Loucy (cell line): ENCODE results near the gene CPA4.

Experiments
- H2AFZ ChIP-seq: fragments of 200-600 bp; sonication (generic); 2 replicates; pipeline ENCODE4 v1.6.0; 2016; ENCODE audit warnings: antibody characterized with exemption, mild to moderate bottlenecking, low read length, moderate library complexity
- H3F3A ChIP-seq: fragments of 200-600 bp; 2 replicates; pipeline ENCODE4 v1.6.0; 2016; ENCODE audit warnings: antibody characterized with exemption, low read depth, mild to moderate bottlenecking
- H3K27me3 ChIP-seq: fragments of 200-600 bp; sonication (generic); 2 replicates; pipeline ENCODE4 v1.6.1; 2014; ENCODE audit warnings: low read length, mild to moderate bottlenecking; ENCODE audit not compliant: insufficient read depth, poor library complexity, severe bottlenecking
- H3K36me3 ChIP-seq: fragments of 200-600 bp; sonication (generic); 2 replicates; pipeline ENCODE4 v1.6.1; 2016; ENCODE audit warnings: low read length; ENCODE audit not compliant: insufficient read depth
- H3K4me1 ChIP-seq: fragments of 200-600 bp; sonication (generic); 2 replicates; pipeline ENCODE4 v1.5.1; 2014; ENCODE audit warnings: low read length, mild to moderate bottlenecking; ENCODE audit not compliant: insufficient read depth, poor library complexity, severe bottlenecking
- H3K4me2 ChIP-seq: fragments of 200-600 bp; sonication (generic); 2 replicates; pipeline ENCODE4 v1.6.0; 2014; ENCODE audit warnings: antibody characterized with exemption, low read length, low read depth, mild to moderate bottlenecking; ENCODE audit not compliant: poor library complexity, severe bottlenecking
- H3K4me3 ChIP-seq: fragments of 200-600 bp; sonication (generic); 2 replicates; pipeline ENCODE4 v1.5.1; 2014; ENCODE audit warnings: low read length, mild to moderate bottlenecking, mixed read lengths; ENCODE audit not compliant: poor library complexity, severe bottlenecking
- H3K79me2 ChIP-seq: fragments of 200-600 bp; sonication (generic); 2 replicates; pipeline ENCODE4 v1.6.1; 2014; ENCODE audit warnings: low read length; ENCODE audit not compliant: insufficient read depth
- H3K9ac ChIP-seq: fragments of 200-600 bp; sonication (generic); 2 replicates; pipeline ENCODE4 v1.6.0; 2014; ENCODE audit warnings: mild to moderate bottlenecking, low read depth, low read length, moderate library complexity; ENCODE audit not compliant: poor library complexity, severe bottlenecking
- H3K9me2 ChIP-seq: fragments of 200-600 bp; sonication (generic); replicated peaks from 2 replicates; pipeline ENCODE4 v1.6.1; 2016; ENCODE audit warnings: low read depth, low read length, mixed read lengths
- H3K9me3 ChIP-seq: fragments of 200-600 bp; sonication (generic); 2 replicates; pipeline ENCODE4 v1.6.1; 2014; ENCODE audit warnings: mild to moderate bottlenecking, antibody characterized with exemption, low read length, low read depth; ENCODE audit not compliant: insufficient read depth
- H4K20me1 ChIP-seq: fragments of 200-600 bp; sonication (generic); 2 replicates; pipeline ENCODE4 v1.6.0; 2014; ENCODE audit warnings: antibody characterized with exemption, low read length, mild to moderate bottlenecking; ENCODE audit not compliant: insufficient read depth, poor library complexity, severe bottlenecking
- EZH2phosphoT487 ChIP-seq: fragments of 200-600 bp; IDR thresholded peaks from 2 replicates; pipeline ENCODE4 v1.6.1; 2018; ENCODE audit warnings: antibody characterized with exemption, mild to moderate bottlenecking, moderate library complexity, borderline replicate concordance
- TF ChIP-seq, protein P1 (sequence below): fragments of 200-600 bp; sonication (generic); conservative IDR thresholded peaks from 2 replicates; pipeline ENCODE4 v1.5.1; 2014; ENCODE audit warnings: mild to moderate bottlenecking, antibody characterized with exemption, low read length

Gene CPA4

DNA sequence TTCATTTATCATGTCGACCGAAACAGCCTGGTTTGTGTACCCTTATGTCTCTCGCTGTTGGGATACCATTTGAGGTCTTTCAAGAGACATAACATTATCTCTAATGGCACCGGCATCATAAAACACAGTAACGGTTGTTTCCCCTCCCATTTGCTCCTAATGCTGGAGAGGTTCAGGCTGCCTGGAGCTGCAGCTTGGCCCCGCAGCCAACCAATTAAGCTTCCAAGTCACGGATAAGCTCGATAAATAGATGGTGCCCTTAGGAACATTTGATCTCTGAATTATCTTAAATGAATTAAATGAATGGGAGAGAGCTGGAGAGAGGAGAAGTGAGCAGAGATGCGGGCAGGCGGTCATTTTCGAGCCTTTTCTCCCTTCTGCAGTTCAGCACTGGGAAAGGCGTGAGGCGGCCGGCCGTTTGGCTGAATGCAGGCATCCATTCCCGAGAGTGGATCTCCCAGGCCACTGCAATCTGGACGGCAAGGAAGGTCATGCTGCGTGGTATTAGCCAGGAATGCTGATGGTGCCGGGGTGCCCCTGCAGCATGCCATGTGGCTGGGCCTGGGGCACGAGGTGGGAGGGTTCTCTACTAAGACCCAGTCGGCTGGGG lies 12.6 kb downstream of the CPA4 start:
- no peak overlapping the region for H3K4me2 ChIP-seq
- H3K4me1 ChIP-seq = no peaks in the 10 kb centered on the region
- H3F3A ChIP-seq = no peaks in the 10 kb centered on the region
- no peaks in the 10 kb centered on the region for H4K20me1 ChIP-seq
- no peak overlapping the region for H2AFZ ChIP-seq
- no peaks in the 10 kb centered on the region for H3K27me3 ChIP-seq
- TF ChIP-seq, protein P1, sequence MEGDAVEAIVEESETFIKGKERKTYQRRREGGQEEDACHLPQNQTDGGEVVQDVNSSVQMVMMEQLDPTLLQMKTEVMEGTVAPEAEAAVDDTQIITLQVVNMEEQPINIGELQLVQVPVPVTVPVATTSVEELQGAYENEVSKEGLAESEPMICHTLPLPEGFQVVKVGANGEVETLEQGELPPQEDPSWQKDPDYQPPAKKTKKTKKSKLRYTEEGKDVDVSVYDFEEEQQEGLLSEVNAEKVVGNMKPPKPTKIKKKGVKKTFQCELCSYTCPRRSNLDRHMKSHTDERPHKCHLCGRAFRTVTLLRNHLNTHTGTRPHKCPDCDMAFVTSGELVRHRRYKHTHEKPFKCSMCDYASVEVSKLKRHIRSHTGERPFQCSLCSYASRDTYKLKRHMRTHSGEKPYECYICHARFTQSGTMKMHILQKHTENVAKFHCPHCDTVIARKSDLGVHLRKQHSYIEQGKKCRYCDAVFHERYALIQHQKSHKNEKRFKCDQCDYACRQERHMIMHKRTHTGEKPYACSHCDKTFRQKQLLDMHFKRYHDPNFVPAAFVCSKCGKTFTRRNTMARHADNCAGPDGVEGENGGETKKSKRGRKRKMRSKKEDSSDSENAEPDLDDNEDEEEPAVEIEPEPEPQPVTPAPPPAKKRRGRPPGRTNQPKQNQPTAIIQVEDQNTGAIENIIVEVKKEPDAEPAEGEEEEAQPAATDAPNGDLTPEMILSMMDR = no peak
- TF ChIP-seq EZH2phosphoT487 = no peak
- H3K4me3 ChIP-seq = no peak overlapping the region
- H3K36me3 ChIP-seq = no peaks in the 10 kb centered on the region
- H3K79me2 ChIP-seq = no peaks in the 10 kb centered on the region
- H3K9me3 ChIP-seq = no peaks in the 10 kb centered on the region
- no peaks in the 10 kb centered on the region for H3K9me2 ChIP-seq
- no peak overlapping the region for H3K9ac ChIP-seq

GRCh38 chr7:130309986-130310385 lies 17.0 kb downstream of the CPA4 start:
- no peaks in the 10 kb centered on the region for H3K36me3 ChIP-seq
- no peak overlapping the region for H3K4me2 ChIP-seq
- H3K9ac ChIP-seq = no peak overlapping the region
- H3K9me2 ChIP-seq = no peaks in the 10 kb centered on the region
- no peaks in the 10 kb centered on the region for H4K20me1 ChIP-seq
- H3K27me3 ChIP-seq = no peaks in the 10 kb centered on the region
- H3F3A ChIP-seq = no peaks in the 10 kb centered on the region
- no peak overlapping the region for H2AFZ ChIP-seq
- H3K4me1 ChIP-seq = no peaks in the 10 kb centered on the region
- no peak overlapping the region for H3K4me3 ChIP-seq
- TF ChIP-seq, protein P1 = no peak
- TF ChIP-seq EZH2phosphoT487 = no peak
- no peaks in the 10 kb centered on the region for H3K9me3 ChIP-seq
- H3K79me2 ChIP-seq = no peaks in the 10 kb centered on the region

- TF ChIP-seq EZH2phosphoT487 = no peak
- TF ChIP-seq, protein P1 = no peak
- Histone ChIP-seq H3K79me2 (no peaks in the 10 kb centered on the region), H3K9me3 (no peaks in the 10 kb centered on the region), H3K4me1 (no peaks in the 10 kb centered on the region), H2AFZ (no peak overlapping the region), H3K4me2 (no peak overlapping the region), H3K36me3 (no peaks in the 10 kb centered on the region), H3K9me2 (no peaks in the 10 kb centered on the region), H3K27me3 (no peaks in the 10 kb centered on the region), H4K20me1 (no peaks in the 10 kb centered on the region), H3F3A (no peaks in the 10 kb centered on the region), H3K4me3 (no peak overlapping the region), H3K9ac (no peak overlapping the region)
Observed at GRCh38 chr7:130314305-130314704, 21.3 kb downstream of the CPA4 start.
